HG03565 (cell line): ENCODE results near the gene ABLIM2.

Experiments used
- ATAC-seq: cut with Tn5 transposase; IDR thresholded peaks from one replicate; pipeline ENCODE4 v1.9.1; 2021; ENCODE audit warnings: mild to moderate bottlenecking, moderate library complexity; ENCODE audit not compliant: unreplicated experiment

Gene ABLIM2

GRCh38 chr4:8087921-8088495 is 70.6 kb downstream of the ABLIM2 start:
- ATAC-seq: no peak

GRCh38 chr4:8086783-8087445 is 71.7 kb downstream of the ABLIM2 start:
- no peak for ATAC-seq

GRCh38 chr4:8085491-8086117 is 73.0 kb downstream of the ABLIM2 start:
- no peak for ATAC-seq

- no peak for ATAC-seq
Measured at GRCh38 chr4:8084712-8085490, 73.7 kb downstream of the ABLIM2 start.

GRCh38 chr4:8084031-8084660 is 74.5 kb downstream of the ABLIM2 start:
- no peak for ATAC-seq

GRCh38 chr4:8083086-8083825 is 75.4 kb downstream of the ABLIM2 start:
- no peak for ATAC-seq

GRCh38 chr4:8082517-8083055 is 76.0 kb downstream of the ABLIM2 start:
- ATAC-seq: no peak

GRCh38 chr4:8081621-8082516 is 76.7 kb downstream of the ABLIM2 start:
- no peak for ATAC-seq

GRCh38 chr4:8081171-8081570 is 77.4 kb downstream of the ABLIM2 start:
- ATAC-seq: no peak

GRCh38 chr4:8080754-8081065 is 77.9 kb downstream of the ABLIM2 start:
- no peak for ATAC-seq

- ATAC-seq: no peak
Measured at GRCh38 chr4:8079916-8080753, 78.5 kb downstream of the ABLIM2 start.

- ATAC-seq: no peak
Measured at GRCh38 chr4:8079031-8079885, 79.4 kb downstream of the ABLIM2 start.

GRCh38 chr4:8078610-8079015 is 80.0 kb downstream of the ABLIM2 start:
- no peak for ATAC-seq

GRCh38 chr4:8078109-8078494 is 80.5 kb downstream of the ABLIM2 start:
- no peak for ATAC-seq

GRCh38 chr4:8077181-8078108 is 81.2 kb downstream of the ABLIM2 start:
- no peak for ATAC-seq

- no peak for ATAC-seq
Measured at GRCh38 chr4:8076023-8076422, 82.6 kb downstream of the ABLIM2 start.
